ENCODE data around the gene CHCHD6.
"Not testable (repeated sequence)": the region's sequence is repeated elsewhere in the genome, so short reads cannot be mapped to it uniquely, and the experiment has no call there.

The CHCHD6 gene

DNA sequence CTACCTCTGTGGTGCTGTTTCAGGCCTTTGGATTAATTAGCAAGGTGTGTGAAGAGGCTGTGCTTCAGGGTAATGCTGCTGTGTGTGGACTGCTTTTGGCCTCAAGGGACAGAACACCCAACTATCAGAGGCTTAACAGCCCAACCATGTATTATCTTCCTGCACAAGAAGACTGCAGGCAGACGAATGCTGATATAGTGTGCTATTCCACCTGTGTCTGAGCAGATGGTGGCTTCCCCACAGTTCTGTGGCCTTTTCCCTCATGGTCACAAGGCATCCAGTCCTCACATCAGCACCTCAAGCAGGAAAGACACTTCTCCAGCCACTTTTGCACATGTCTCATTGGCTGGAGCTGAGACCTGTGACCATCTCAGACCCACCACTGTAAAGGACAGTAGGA is 76.6 kb downstream of the CHCHD6 start:
- Histone ChIP-seq H3K4me1 (ENCODE audit: control insufficient read depth, insufficient read depth, low read length, poor library complexity, severe bottlenecking) (peaks cover 14% of the 10 kb centered on the region), H3K9me3 (ENCODE audit: control insufficient read depth, low read length) (no peaks in the 10 kb centered on the region), H3K4me3 (ENCODE audit: extremely low read depth, insufficient read depth, low read length, poor library complexity, severe bottlenecking) (no peak overlapping the region), H3K27ac (ENCODE audit: low read depth, low read length, severe bottlenecking) (no peak overlapping the region), H3K36me3 (ENCODE audit: control insufficient read depth, insufficient read depth, low read length) (no peaks in the 10 kb centered on the region)
- no CpG with 5 or more reads among the region's 1 CpG for WGBS, 2 experiments (ENCODE audit: insufficient coverage in 2 of 2)

- Histone ChIP-seq H3K4me1 (ENCODE audit: control insufficient read depth, insufficient read depth, low read length, poor library complexity, severe bottlenecking) (peaks cover 14% of the 10 kb centered on the region), H3K9me3 (ENCODE audit: control insufficient read depth, low read length) (no peaks in the 10 kb centered on the region), H3K4me3 (ENCODE audit: extremely low read depth, insufficient read depth, low read length, poor library complexity, severe bottlenecking) (no peak overlapping the region), H3K27ac (ENCODE audit: low read depth, low read length, severe bottlenecking) (no peak overlapping the region), H3K36me3 (ENCODE audit: control insufficient read depth, insufficient read depth, low read length) (no peaks in the 10 kb centered on the region)
- WGBS, 2 experiments (ENCODE audit: insufficient coverage in 2 of 2): 95% methylated on average over 2 to 3 of the region's 3 CpGs
These were observed 77.4 kb downstream of the CHCHD6 start for GRCh38 chr3:126781406-126781805.

- H3K27ac ChIP-seq (ENCODE audit: low read depth, low read length, severe bottlenecking): peak overlapping the region; percentile 75
- 84 to 85% methylated on average over 9 to 10 of the region's 12 CpGs for WGBS, 2 experiments (ENCODE audit: insufficient coverage in 2 of 2)
These were observed 78.0 kb downstream of the CHCHD6 start for GRCh38 chr3:126781889-126782491.

GRCh38 chr3:126782536-126782935 is 78.5 kb downstream of the CHCHD6 start:
- peaks cover 14% of the 10 kb centered on the region for H3K4me1 ChIP-seq (ENCODE audit: control insufficient read depth, insufficient read depth, low read length, poor library complexity, severe bottlenecking)
- WGBS, 2 experiments (ENCODE audit: insufficient coverage in 2 of 2): 53 to 71% methylated on average over 1 to 2 of the region's 3 CpGs
- no peak overlapping the region for H3K4me3 ChIP-seq (ENCODE audit: extremely low read depth, insufficient read depth, low read length, poor library complexity, severe bottlenecking)
- H3K36me3 ChIP-seq (ENCODE audit: control insufficient read depth, insufficient read depth, low read length): no peaks in the 10 kb centered on the region
- peak overlapping the region; percentile 75 for H3K27ac ChIP-seq (ENCODE audit: low read depth, low read length, severe bottlenecking)
- no peaks in the 10 kb centered on the region for H3K9me3 ChIP-seq (ENCODE audit: control insufficient read depth, low read length)

More at GRCh38 chr3:126781889-126782491, 78.0 kb downstream of the CHCHD6 start:
- peaks cover 14% of the 10 kb centered on the region for H3K4me1 ChIP-seq (ENCODE audit: control insufficient read depth, insufficient read depth, low read length, poor library complexity, severe bottlenecking)
- H3K9me3 ChIP-seq (ENCODE audit: control insufficient read depth, low read length): no peaks in the 10 kb centered on the region
- no peaks in the 10 kb centered on the region for H3K36me3 ChIP-seq (ENCODE audit: control insufficient read depth, insufficient read depth, low read length)
- no peak overlapping the region for H3K4me3 ChIP-seq (ENCODE audit: extremely low read depth, insufficient read depth, low read length, poor library complexity, severe bottlenecking)

- Histone ChIP-seq H3K9me3 (ENCODE audit: control insufficient read depth, low read length) (no peaks in the 10 kb centered on the region), H3K4me1 (ENCODE audit: control insufficient read depth, insufficient read depth, low read length, poor library complexity, severe bottlenecking) (peaks cover 14% of the 10 kb centered on the region), H3K4me3 (ENCODE audit: extremely low read depth, insufficient read depth, low read length, poor library complexity, severe bottlenecking) (no peak overlapping the region), H3K36me3 (ENCODE audit: control insufficient read depth, insufficient read depth, low read length) (no peaks in the 10 kb centered on the region), H3K27ac (ENCODE audit: low read depth, low read length, severe bottlenecking) (no peak overlapping the region)
- 10 to 29% methylated on average over 1 to 2 of the region's 2 CpGs for WGBS, 2 experiments (ENCODE audit: insufficient coverage in 2 of 2)
These were observed 80.2 kb downstream of the CHCHD6 start for GRCh38 chr3:126784254-126784653.

DNA sequence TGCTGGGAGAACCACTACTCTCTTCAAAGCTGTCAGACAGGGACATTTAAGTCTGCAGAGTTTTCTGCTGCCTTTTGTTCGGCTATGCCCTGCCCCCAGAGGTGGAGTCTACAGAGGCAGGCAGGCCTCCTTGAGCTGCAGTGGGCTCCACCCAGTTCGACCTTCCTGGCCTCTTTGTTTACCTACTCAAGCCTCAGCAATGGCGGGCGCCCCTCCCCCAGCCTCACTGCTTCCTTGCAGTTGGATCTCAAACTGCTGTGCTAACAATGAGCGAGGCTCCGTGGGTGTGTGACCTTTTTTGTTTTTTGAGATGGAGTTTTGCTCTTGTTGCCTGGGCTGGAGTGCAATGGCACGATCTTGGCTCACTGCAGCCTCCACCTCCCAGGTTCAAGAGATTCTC is 87.3 kb downstream of the CHCHD6 start:
- 65 to 78% methylated on average over 2 to 3 of the region's 7 CpGs for WGBS, 2 experiments (ENCODE audit: insufficient coverage in 2 of 2)
- not testable (repeated sequence) for H3K4me1 ChIP-seq (ENCODE audit: control insufficient read depth, insufficient read depth, low read length, poor library complexity, severe bottlenecking)

DNA sequence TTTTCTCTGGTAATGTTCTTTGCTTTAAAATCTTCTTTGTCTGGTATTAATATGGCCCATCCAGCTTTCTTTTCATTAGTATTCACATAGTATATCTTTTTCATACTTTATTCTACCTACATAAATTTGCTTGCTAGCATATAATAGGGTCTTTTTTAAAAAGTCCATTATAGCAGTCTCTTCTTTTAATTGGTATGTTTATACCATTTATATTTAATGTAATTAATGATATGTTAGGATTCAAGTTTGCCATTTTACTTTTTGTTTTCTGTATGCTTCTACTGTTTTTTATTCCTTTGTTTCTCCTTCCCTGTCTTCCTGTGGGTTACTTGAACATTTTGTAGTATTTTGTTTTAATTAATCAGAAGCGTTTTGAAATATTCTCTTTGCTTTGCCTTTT is 89.0 kb downstream of the CHCHD6 start:
- no CpG with 5 or more reads among the region's 1 CpG for WGBS, 2 experiments (ENCODE audit: insufficient coverage in 2 of 2)
- no peak overlapping the region for H3K4me3 ChIP-seq (ENCODE audit: extremely low read depth, insufficient read depth, low read length, poor library complexity, severe bottlenecking)
- peaks cover 5% of the 10 kb centered on the region for H3K9me3 ChIP-seq (ENCODE audit: control insufficient read depth, low read length)
- no peaks in the 10 kb centered on the region for H3K4me1 ChIP-seq (ENCODE audit: control insufficient read depth, insufficient read depth, low read length, poor library complexity, severe bottlenecking)
- no peaks in the 10 kb centered on the region for H3K36me3 ChIP-seq (ENCODE audit: control insufficient read depth, insufficient read depth, low read length)
- no peak overlapping the region for H3K27ac ChIP-seq (ENCODE audit: low read depth, low read length, severe bottlenecking)

More for the DNA sequence above, 87.3 kb downstream of the CHCHD6 start:
- H3K27ac ChIP-seq (ENCODE audit: low read depth, low read length, severe bottlenecking); H3K36me3 ChIP-seq (ENCODE audit: control insufficient read depth, insufficient read depth, low read length); H3K4me3 ChIP-seq (ENCODE audit: extremely low read depth, insufficient read depth, low read length, poor library complexity, severe bottlenecking); H3K9me3 ChIP-seq (ENCODE audit: control insufficient read depth, low read length): not testable (repeated sequence)

- no peaks in the 10 kb centered on the region for H3K36me3 ChIP-seq (ENCODE audit: control insufficient read depth, insufficient read depth, low read length)
- peaks cover 9% of the 10 kb centered on the region for H3K9me3 ChIP-seq (ENCODE audit: control insufficient read depth, low read length)
- H3K27ac ChIP-seq (ENCODE audit: low read depth, low read length, severe bottlenecking): no peak overlapping the region
- no peak overlapping the region for H3K4me3 ChIP-seq (ENCODE audit: extremely low read depth, insufficient read depth, low read length, poor library complexity, severe bottlenecking)
- H3K4me1 ChIP-seq (ENCODE audit: control insufficient read depth, insufficient read depth, low read length, poor library complexity, severe bottlenecking): no peaks in the 10 kb centered on the region
- WGBS, 2 experiments (ENCODE audit: insufficient coverage in 2 of 2): 60 to 96% methylated on average over 1 to 5 of the region's 7 CpGs
These were observed 93.5 kb downstream of the CHCHD6 start for GRCh38 chr3:126797563-126797962.

DNA sequence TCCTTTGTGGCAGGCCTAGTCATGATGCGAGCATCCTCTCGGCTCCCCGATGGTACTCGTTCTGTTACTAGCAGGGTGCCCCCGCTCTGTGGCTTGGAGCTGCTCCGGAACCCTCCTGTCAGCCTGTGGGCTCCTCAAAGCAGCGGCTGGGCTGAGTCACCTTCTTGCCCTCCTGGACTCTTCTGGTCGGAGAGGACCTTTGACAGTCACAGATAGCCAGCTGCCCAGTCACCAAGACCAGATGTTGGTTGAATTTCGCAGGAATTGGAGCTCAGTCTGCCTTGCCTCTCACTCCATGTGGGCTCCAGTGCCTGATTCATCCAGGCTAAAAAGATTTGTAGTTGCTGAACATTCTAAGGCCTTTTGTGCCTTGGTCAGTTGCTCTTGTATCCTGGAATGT is 94.5 kb downstream of the CHCHD6 start:
- Histone ChIP-seq H3K27ac (ENCODE audit: low read depth, low read length, severe bottlenecking) (no peak overlapping the region), H3K4me3 (ENCODE audit: extremely low read depth, insufficient read depth, low read length, poor library complexity, severe bottlenecking) (no peak overlapping the region), H3K36me3 (ENCODE audit: control insufficient read depth, insufficient read depth, low read length) (no peaks in the 10 kb centered on the region), H3K4me1 (ENCODE audit: control insufficient read depth, insufficient read depth, low read length, poor library complexity, severe bottlenecking) (no peaks in the 10 kb centered on the region), H3K9me3 (ENCODE audit: control insufficient read depth, low read length) (peaks cover 9% of the 10 kb centered on the region)
- WGBS, 2 experiments (ENCODE audit: insufficient coverage in 2 of 2): 95 to 96% methylated on average over 6 to 8 of the region's 9 CpGs

DNA sequence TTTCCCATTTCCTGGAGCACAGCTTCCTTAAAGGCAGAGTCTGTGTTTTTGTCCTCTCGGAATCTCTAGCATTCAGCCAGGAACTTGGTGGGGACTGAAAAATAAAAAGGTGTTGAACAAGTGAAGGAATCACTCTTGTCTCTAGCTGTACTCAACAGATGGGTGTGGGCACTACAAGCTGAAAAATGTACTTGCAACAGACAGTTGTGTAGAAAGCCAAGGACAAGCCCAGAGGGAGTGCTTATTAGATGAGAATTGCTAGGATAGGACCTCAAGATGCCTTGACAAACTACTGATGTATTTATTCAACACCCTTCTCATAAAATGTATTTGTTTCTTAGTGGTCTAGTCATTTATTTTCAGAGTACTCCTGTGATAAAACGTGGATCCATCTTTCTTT is 95.1 kb downstream of the CHCHD6 start:
- H3K36me3 ChIP-seq (ENCODE audit: control insufficient read depth, insufficient read depth, low read length): no peaks in the 10 kb centered on the region
- H3K4me1 ChIP-seq (ENCODE audit: control insufficient read depth, insufficient read depth, low read length, poor library complexity, severe bottlenecking): no peaks in the 10 kb centered on the region
- 94 to 100% methylated on average over 2 of the region's 2 CpGs for WGBS, 2 experiments (ENCODE audit: insufficient coverage in 2 of 2)
- no peak overlapping the region for H3K4me3 ChIP-seq (ENCODE audit: extremely low read depth, insufficient read depth, low read length, poor library complexity, severe bottlenecking)
- H3K9me3 ChIP-seq (ENCODE audit: control insufficient read depth, low read length): peaks cover 9% of the 10 kb centered on the region
- H3K27ac ChIP-seq (ENCODE audit: low read depth, low read length, severe bottlenecking): no peak overlapping the region

DNA sequence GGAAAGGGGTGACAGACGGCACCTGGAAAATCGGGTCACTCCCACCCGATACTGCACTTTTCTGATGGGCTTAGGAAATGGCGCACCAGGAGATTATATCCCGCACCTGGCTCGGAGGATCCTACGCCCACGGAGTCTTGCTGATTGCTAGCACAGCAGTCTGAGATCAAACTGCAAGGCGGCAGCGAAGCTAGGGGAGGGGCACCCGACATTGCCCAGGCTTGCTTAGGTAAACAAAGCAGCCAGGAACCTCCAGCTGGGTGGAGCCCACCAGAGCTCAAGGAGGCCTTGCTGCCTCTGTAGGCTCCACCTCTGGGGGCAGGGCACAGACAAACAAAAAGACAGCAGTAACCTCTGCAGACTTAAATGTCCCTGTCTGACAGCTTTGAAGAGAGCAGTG is 97.3 kb downstream of the CHCHD6 start:
- not testable (repeated sequence) for H3K36me3 ChIP-seq (ENCODE audit: control insufficient read depth, insufficient read depth, low read length); H3K4me3 ChIP-seq (ENCODE audit: extremely low read depth, insufficient read depth, low read length, poor library complexity, severe bottlenecking); H3K27ac ChIP-seq (ENCODE audit: low read depth, low read length, severe bottlenecking); H3K9me3 ChIP-seq (ENCODE audit: control insufficient read depth, low read length); H3K4me1 ChIP-seq (ENCODE audit: control insufficient read depth, insufficient read depth, low read length, poor library complexity, severe bottlenecking)
- 97 to 100% methylated on average over 8 to 11 of the region's 11 CpGs for WGBS, 2 experiments (ENCODE audit: insufficient coverage in 2 of 2)
